ENCODE data around the gene FOXP1. TPM values are rescaled to one million over a fixed set of nuclear protein-coding genes. Genes with fewer than 3 reads are reported as not detected.

FOXP1 gene
- total RNA-seq, 2 donors from 2014 or later: 41.7 to 94.3 TPM

GRCh38 chr3:71119171-71119570 lies 464.4 kb downstream of the FOXP1 start:
- no peaks in the 10 kb centered on the region for H3K36me3 Mint-ChIP-seq (ENCODE audit: low read depth)
- no peak overlapping the region for H3K4me3 Mint-ChIP-seq
- Histone ChIP-seq H3K4me3 (ENCODE audit: low read length) (no peak overlapping the region), H3K4me1 (ENCODE audit: control insufficient read depth, insufficient read depth, low read length) (no peaks in the 10 kb centered on the region), H3K36me3 (ENCODE audit: control insufficient read depth, insufficient read depth, low read length) (no peaks in the 10 kb centered on the region), H3K9me3 (ENCODE audit: control insufficient read depth, low read length) (no peaks in the 10 kb centered on the region), H3K27me3 (ENCODE audit: control insufficient read depth, insufficient read depth, low read length, poor library complexity, severe bottlenecking) (no peaks in the 10 kb centered on the region), H3K9ac (ENCODE audit: extremely low read depth, low read length, poor library complexity, severe bottlenecking) (no peak overlapping the region), H3K27ac (ENCODE audit: low read depth, low read length) (no peak overlapping the region)
- peaks cover 17% of the 10 kb centered on the region for H3K4me1 Mint-ChIP-seq
- no peaks in the 10 kb centered on the region for H3K9me3 Mint-ChIP-seq
- 86 to 93% methylated on average over 2 of the region's 2 CpGs for WGBS, 2 experiments (ENCODE audit: insufficient coverage in 1 of 2, insufficient read length in 1 of 2)
- no peak for DNase-seq
- H3K27me3 Mint-ChIP-seq (ENCODE audit: insufficient read depth): no peaks in the 10 kb centered on the region
- no peak overlapping the region for H3K27ac Mint-ChIP-seq
- TF ChIP-seq CTCF (conservative IDR thresholded peaks at IDR 0.05): no peak

- DNase-seq: no peak
- Histone ChIP-seq H3K27me3 (ENCODE audit: control insufficient read depth, insufficient read depth, low read length, poor library complexity, severe bottlenecking) (no peaks in the 10 kb centered on the region), H3K36me3 (ENCODE audit: control insufficient read depth, insufficient read depth, low read length) (no peaks in the 10 kb centered on the region), H3K27ac (ENCODE audit: low read depth, low read length) (no peak overlapping the region), H3K4me3 (ENCODE audit: low read length) (no peak overlapping the region), H3K9me3 (ENCODE audit: control insufficient read depth, low read length) (no peaks in the 10 kb centered on the region), H3K4me1 (ENCODE audit: control insufficient read depth, insufficient read depth, low read length) (no peaks in the 10 kb centered on the region), H3K9ac (ENCODE audit: extremely low read depth, low read length, poor library complexity, severe bottlenecking) (no peak overlapping the region)
- TF ChIP-seq CTCF (conservative IDR thresholded peaks at IDR 0.05): no peak
- Mint-ChIP-seq H3K27ac (no peak overlapping the region), H3K36me3 (ENCODE audit: low read depth) (no peaks in the 10 kb centered on the region), H3K4me3 (no peak overlapping the region), H3K9me3 (no peaks in the 10 kb centered on the region), H3K4me1 (peaks cover 15% of the 10 kb centered on the region), H3K27me3 (ENCODE audit: insufficient read depth) (no peaks in the 10 kb centered on the region)
- WGBS, 2 experiments (ENCODE audit: insufficient coverage in 1 of 2, insufficient read length in 1 of 2): 98% methylated on average over 3 to 4 of the region's 4 CpGs
Measured at GRCh38 chr3:71118436-71118835, 465.1 kb downstream of the FOXP1 start.

GRCh38 chr3:71117572-71118247 lies 465.8 kb downstream of the FOXP1 start:
- 93 to 94% methylated on average over 6 to 7 of the region's 7 CpGs for WGBS, 2 experiments (ENCODE audit: insufficient coverage in 1 of 2, insufficient read length in 1 of 2)
- peaks cover 13% of the 10 kb centered on the region for H3K4me1 Mint-ChIP-seq
- DNase-seq: no peak
- H3K27ac Mint-ChIP-seq: no peak overlapping the region
- H3K9me3 Mint-ChIP-seq: no peaks in the 10 kb centered on the region
- no peak overlapping the region for H3K4me3 Mint-ChIP-seq
- Histone ChIP-seq H3K4me1 (ENCODE audit: control insufficient read depth, insufficient read depth, low read length) (no peaks in the 10 kb centered on the region), H3K4me3 (ENCODE audit: low read length) (no peak overlapping the region), H3K36me3 (ENCODE audit: control insufficient read depth, insufficient read depth, low read length) (no peaks in the 10 kb centered on the region), H3K9me3 (ENCODE audit: control insufficient read depth, low read length) (no peaks in the 10 kb centered on the region), H3K27ac (ENCODE audit: low read depth, low read length) (no peak overlapping the region), H3K9ac (ENCODE audit: extremely low read depth, low read length, poor library complexity, severe bottlenecking) (no peak overlapping the region), H3K27me3 (ENCODE audit: control insufficient read depth, insufficient read depth, low read length, poor library complexity, severe bottlenecking) (no peaks in the 10 kb centered on the region)
- TF ChIP-seq CTCF (conservative IDR thresholded peaks at IDR 0.05): no peak
- no peaks in the 10 kb centered on the region for H3K36me3 Mint-ChIP-seq (ENCODE audit: low read depth)
- no peaks in the 10 kb centered on the region for H3K27me3 Mint-ChIP-seq (ENCODE audit: insufficient read depth)
